Astrocyte of the cerebellum (primary cell): Measurements from ENCODE around the gene CCKAR.

Source experiments
- DNase-seq: peaks from one replicate; pipeline ENCODE4 v3.0.0-alpha.2; 2011; ENCODE audit warnings: low read depth
- H3K4me3 ChIP-seq: 2 replicates; pipeline ENCODE4 v1.5.1; 2011; ENCODE audit warnings: mild to moderate bottlenecking, low read depth, low read length, moderate library complexity
- in situ Hi-C: cut with HindIII; loops from 2 replicates; pipeline ENCODE4 v1.10.0; 2017; ENCODE audit warnings: low sequenced_read_pairs
- TF ChIP-seq, protein P1 (sequence below): IDR thresholded peaks from 2 replicates; pipeline ENCODE4 v1.5.1; 2012; ENCODE audit warnings: low read length, low read depth, moderate library complexity, mild to moderate bottlenecking; ENCODE audit errors: missing control alignments

CCKAR gene

DNA sequence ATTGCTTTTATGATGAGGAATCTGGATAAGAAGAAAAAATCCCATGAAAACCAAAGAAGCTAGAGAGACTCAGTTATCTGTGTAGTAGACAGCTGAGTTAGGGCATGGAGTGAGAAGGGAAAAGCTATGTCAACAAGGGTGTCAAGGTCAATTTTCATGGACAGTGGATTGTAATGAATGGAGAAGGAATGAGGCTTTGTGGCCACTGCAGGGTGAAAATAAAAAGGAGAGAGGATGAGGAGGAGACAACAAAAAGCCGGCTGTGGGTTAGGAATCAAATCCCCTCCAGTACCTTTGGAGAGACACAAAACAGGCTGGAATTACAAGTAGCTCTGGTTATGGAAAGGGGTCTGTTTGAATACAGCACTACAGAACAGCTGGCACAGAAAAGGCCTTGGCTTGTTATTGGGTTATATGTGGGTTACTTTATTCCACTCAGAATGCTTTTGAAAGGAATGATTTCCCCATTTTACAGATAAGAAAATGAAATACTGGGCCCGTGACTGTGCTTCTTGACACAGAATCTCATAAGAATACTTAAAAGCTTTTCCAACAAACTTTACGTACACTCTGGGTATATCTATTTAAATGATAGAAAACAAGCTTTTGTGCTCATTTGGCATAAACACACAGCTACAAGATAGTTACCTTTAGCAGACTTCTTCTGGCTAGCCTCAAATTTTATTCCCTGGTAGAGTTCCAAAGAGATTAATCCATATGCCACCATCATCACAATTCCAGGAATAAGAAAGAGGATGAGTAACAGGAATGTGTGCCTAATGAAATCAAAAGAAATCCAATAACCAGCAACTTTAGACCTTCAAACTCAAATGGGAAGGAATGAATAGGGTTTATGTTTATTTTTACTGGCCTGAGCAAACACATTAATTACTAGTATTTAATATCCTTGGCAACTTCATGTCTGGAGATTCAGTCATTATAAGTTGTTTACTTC is 7.5 kb downstream of the CCKAR start:
- no peak overlapping the region for H3K4me3 ChIP-seq
- TF ChIP-seq, protein P1, sequence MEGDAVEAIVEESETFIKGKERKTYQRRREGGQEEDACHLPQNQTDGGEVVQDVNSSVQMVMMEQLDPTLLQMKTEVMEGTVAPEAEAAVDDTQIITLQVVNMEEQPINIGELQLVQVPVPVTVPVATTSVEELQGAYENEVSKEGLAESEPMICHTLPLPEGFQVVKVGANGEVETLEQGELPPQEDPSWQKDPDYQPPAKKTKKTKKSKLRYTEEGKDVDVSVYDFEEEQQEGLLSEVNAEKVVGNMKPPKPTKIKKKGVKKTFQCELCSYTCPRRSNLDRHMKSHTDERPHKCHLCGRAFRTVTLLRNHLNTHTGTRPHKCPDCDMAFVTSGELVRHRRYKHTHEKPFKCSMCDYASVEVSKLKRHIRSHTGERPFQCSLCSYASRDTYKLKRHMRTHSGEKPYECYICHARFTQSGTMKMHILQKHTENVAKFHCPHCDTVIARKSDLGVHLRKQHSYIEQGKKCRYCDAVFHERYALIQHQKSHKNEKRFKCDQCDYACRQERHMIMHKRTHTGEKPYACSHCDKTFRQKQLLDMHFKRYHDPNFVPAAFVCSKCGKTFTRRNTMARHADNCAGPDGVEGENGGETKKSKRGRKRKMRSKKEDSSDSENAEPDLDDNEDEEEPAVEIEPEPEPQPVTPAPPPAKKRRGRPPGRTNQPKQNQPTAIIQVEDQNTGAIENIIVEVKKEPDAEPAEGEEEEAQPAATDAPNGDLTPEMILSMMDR: no peak
- DNase-seq: no peak
- in situ Hi-C loops: no loop called here

DNA sequence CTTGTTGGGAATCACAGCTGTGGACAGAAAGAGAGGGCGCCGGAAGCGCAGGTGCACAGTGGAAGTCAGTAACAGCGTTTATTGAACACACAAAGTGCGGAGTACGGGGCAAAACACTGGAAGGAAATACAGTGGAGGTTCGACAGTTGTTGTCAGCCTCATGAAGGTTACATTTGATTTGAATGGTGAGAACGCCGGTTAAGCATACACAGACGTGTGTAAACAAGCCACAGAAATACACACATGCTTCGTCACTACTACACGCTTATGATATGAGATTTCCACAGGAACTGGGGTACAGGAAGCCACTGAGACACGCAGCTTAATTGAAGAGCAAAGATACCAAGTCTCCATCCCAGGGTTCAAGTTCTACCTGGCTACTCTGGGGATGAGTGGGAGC is 12.0 kb downstream of the CCKAR start:
- in situ Hi-C loops: no loop called here
- H3K4me3 ChIP-seq: no peak overlapping the region
- TF ChIP-seq, protein P1: no peak
- no peak for DNase-seq

DNA sequence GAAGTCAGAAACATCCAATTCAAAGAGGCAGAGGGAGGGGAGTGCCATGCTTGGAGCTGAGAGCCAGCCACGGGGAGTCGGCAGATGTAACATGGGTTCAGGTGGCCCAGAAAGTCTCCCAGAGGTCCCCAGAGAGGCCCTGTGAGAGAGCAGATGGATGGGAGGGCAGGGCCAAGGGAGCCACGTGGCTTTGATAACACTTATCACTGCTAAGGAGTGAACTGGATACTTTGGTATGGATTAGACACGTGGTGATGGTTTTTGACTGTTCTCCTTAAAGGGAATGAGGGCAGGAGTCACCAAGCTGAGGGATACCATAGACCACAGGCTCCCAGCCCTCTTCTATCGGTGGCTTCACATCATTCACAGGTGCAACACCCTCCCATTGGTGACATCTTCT is 13.7 kb downstream of the CCKAR start:
- H3K4me3 ChIP-seq: no peak overlapping the region
- in situ Hi-C loops: no loop called here
- DNase-seq: no peak
- TF ChIP-seq, protein P1: no peak

DNA sequence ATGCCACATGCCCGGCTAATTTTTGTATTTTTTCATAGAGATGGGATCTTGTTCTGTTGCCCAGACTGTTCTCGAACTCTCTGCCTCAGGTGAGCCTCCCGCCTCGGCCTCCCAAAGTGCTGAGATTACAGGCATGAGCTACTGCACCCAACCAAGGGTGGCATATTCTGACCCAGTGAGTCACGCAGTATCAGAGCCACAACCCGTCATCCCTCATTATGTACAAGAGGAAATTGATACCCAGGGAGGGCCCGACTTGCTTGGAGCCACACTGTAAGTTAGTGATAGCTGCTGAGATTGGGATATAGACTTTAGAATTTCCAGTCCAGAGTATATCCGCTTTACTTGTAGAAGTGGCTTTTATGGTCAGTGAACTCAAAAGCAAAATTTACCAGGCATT is 14.6 kb downstream of the CCKAR start:
- TF ChIP-seq, protein P1: no peak
- no peak overlapping the region for H3K4me3 ChIP-seq
- DNase-seq: no peak
- in situ Hi-C loops: no loop called here

DNA sequence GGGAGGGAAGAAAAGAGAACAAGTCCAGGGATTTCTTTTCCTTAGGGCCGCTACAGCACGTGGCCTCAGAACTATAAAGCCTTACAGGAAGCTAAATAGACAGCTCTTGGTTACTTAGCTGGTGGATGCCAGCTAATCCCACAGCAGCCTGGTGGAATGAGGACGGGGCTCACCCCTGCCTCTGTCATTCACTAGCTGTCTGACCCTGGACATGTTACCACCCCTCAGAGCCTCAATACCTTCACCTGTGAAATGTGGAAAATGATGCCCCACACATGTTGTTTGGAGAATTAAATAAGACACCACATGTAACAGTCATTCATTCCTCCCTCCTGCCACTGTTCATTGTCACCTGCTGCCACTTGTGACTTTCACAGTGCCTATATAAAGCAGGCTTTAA is 15.7 kb downstream of the CCKAR start:
- in situ Hi-C loops: no loop called here
- TF ChIP-seq, protein P1: no peak
- H3K4me3 ChIP-seq: no peak overlapping the region
- no peak for DNase-seq

DNA sequence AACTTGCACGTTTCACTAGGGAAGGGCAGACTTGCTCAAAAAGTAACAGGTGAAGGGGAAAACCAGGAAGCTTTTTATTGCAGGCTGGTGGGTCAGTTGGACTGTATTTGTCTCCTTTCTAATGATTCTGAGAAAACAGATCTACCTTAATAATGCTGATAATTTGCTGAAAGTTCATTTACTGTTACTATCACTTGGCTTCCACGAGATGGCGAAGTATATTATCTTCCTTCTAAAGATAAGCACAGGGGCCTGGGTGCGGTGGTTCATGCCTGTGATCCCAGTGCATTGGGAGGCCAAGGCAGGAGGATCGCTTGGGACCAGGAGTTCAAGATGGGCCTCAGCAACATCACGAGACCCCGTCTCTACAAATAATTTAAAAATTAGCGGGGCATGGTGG is 16.4 kb downstream of the CCKAR start:
- in situ Hi-C loops: no loop called here
- no peak for DNase-seq
- TF ChIP-seq, protein P1: no peak
- no peak overlapping the region for H3K4me3 ChIP-seq
